Mesenchymal stem cell (in vitro differentiated cells and primary cell): ENCODE results near the gene MVP.
A peak's percentile ranks its signal among the peaks of the same experiment; 100 is the strongest.
"Not testable (repeated sequence)": the region's sequence is repeated elsewhere in the genome, so short reads cannot be mapped to it uniquely, and the experiment has no call there.

Experiments used
- DNase-seq: peaks from one replicate; pipeline ENCODE4 v3.0.0-alpha.2; 2013
- H2AFZ ChIP-seq: one replicate; pipeline ENCODE4 v1.6.1; 2013; ENCODE audit warnings: low read depth, mild to moderate bottlenecking, control low read depth, inconsistent platforms, low read length, moderate library complexity
- H2AK5ac ChIP-seq: 2 replicates; pipeline ENCODE4 v1.6.1; 2013; ENCODE audit warnings: low read length, moderate library complexity, mild to moderate bottlenecking, inconsistent platforms; ENCODE audit not compliant: severe bottlenecking
- H2BK120ac ChIP-seq: one replicate; pipeline ENCODE4 v1.6.1; 2013; ENCODE audit warnings: low read depth, mild to moderate bottlenecking, inconsistent platforms, low read length, moderate library complexity
- H2BK12ac ChIP-seq, 2 experiments: one replicate each; pipeline ENCODE4 v1.6.1; 2013; ENCODE audit warnings: inconsistent platforms in 2 of 2, low read length in 2 of 2, mild to moderate bottlenecking in 2 of 2, moderate library complexity in 2 of 2, control low read depth in 1 of 2
- H2BK15ac ChIP-seq: one replicate; pipeline ENCODE4 v1.6.1; 2013; ENCODE audit warnings: mild to moderate bottlenecking, low read depth, inconsistent platforms; ENCODE audit not compliant: poor library complexity, severe bottlenecking
- H2BK5ac ChIP-seq: 2 replicates; pipeline ENCODE4 v1.6.1; 2013; ENCODE audit warnings: low read depth, mild to moderate bottlenecking, low read length, control low read depth, inconsistent platforms; ENCODE audit not compliant: poor library complexity, severe bottlenecking
- H3K14ac ChIP-seq, 2 experiments: one replicate each; pipeline ENCODE4 v1.6.1; 2013; ENCODE audit warnings: inconsistent platforms in 2 of 2, low read length in 2 of 2, control low read depth in 1 of 2, mild to moderate bottlenecking in 1 of 2, moderate library complexity in 1 of 2
- H3K18ac ChIP-seq, 2 experiments: one replicate each; pipeline ENCODE4 v1.6.1; 2013; ENCODE audit warnings: inconsistent platforms in 2 of 2, low read length in 2 of 2, control low read depth in 1 of 2, low read depth in 1 of 2, mild to moderate bottlenecking in 1 of 2
- H3K23ac ChIP-seq, 2 experiments: one replicate each; pipeline ENCODE4 v1.6.1; 2013; ENCODE audit warnings: inconsistent platforms in 2 of 2, low read length in 2 of 2, mild to moderate bottlenecking in 2 of 2, moderate library complexity in 2 of 2, control low read depth in 1 of 2
- H3K27ac ChIP-seq: 2 replicates; pipeline ENCODE4 v1.5.1; 2013; ENCODE audit warnings: mild to moderate bottlenecking, moderate library complexity, low read length, control low read depth, inconsistent platforms; ENCODE audit not compliant: poor library complexity, severe bottlenecking
- H3K27me3 ChIP-seq, 2 experiments: 2 replicates each; pipeline versions ENCODE4 v1.6.1 to v1.7.0; 2013; ENCODE audit warnings: low read length in 2 of 2, mild to moderate bottlenecking in 2 of 2, moderate library complexity in 2 of 2, control low read depth in 1 of 2, inconsistent platforms in 1 of 2; ENCODE audit not compliant: control insufficient read depth in 1 of 2, insufficient read depth in 1 of 2
- H3K36me3 ChIP-seq, 2 experiments: 2 replicates each; pipeline versions ENCODE4 v1.6.1 to v1.7.0; 2013; ENCODE audit warnings: low read length in 2 of 2, control low read depth in 1 of 2, inconsistent platforms in 1 of 2, low read depth in 1 of 2, mild to moderate bottlenecking in 1 of 2; ENCODE audit not compliant: insufficient read depth in 2 of 2, control insufficient read depth in 1 of 2
- H3K4ac ChIP-seq, 2 experiments: one replicate each; pipeline ENCODE4 v1.6.1; 2013; ENCODE audit warnings: inconsistent platforms in 2 of 2, low read length in 2 of 2, mild to moderate bottlenecking in 2 of 2, moderate library complexity in 2 of 2, control low read depth in 1 of 2, low read depth in 1 of 2
- H3K4me1 ChIP-seq: 2 replicates; pipeline ENCODE4 v1.6.1; 2013; ENCODE audit warnings: low read depth, low read length, control low read depth; ENCODE audit not compliant: control insufficient read depth, insufficient read depth
- H3K4me2 ChIP-seq: 2 replicates; pipeline ENCODE4 v1.6.1; 2013; ENCODE audit warnings: low read length, mild to moderate bottlenecking, inconsistent platforms; ENCODE audit not compliant: poor library complexity, severe bottlenecking
- H3K4me3 ChIP-seq, 2 experiments: 2 replicates each; pipeline versions ENCODE4 v1.5.1 to v1.7.0; 2013; ENCODE audit warnings: low read length in 2 of 2, mild to moderate bottlenecking in 2 of 2, control low read depth in 1 of 2, low read depth in 1 of 2; ENCODE audit not compliant: insufficient read depth in 1 of 2
- H3K79me1 ChIP-seq: replicated peaks from 2 replicates; pipeline ENCODE4 v1.6.1; 2013; ENCODE audit warnings: mild to moderate bottlenecking, control low read depth, low read length, inconsistent platforms; ENCODE audit not compliant: poor library complexity, severe bottlenecking
- H3K9ac ChIP-seq: 2 replicates; pipeline ENCODE4 v1.7.0; 2013; ENCODE audit warnings: mild to moderate bottlenecking, low read length, moderate library complexity
- H3K9me3 ChIP-seq: 2 replicates; pipeline ENCODE4 v1.7.0; 2013; ENCODE audit warnings: mild to moderate bottlenecking, low read length; ENCODE audit not compliant: control insufficient read depth
- H4K8ac ChIP-seq: one replicate; pipeline ENCODE4 v1.6.1; 2013; ENCODE audit warnings: inconsistent platforms, mild to moderate bottlenecking, low read length, moderate library complexity
- H4K91ac ChIP-seq: one replicate; pipeline ENCODE4 v1.6.1; 2013; ENCODE audit warnings: mild to moderate bottlenecking, low read length, inconsistent platforms
- WGBS: methylation state at CpG from one replicate; pipeline ENCODE4 v1.1.7; 2013; ENCODE audit warnings: mixed read lengths; 5-methylcytosine and 5-hydroxymethylcytosine counted together

Gene MVP

GRCh38 chr16:29790949-29791844 lies 29.1 kb upstream of the MVP start:
- H4K91ac ChIP-seq: peak overlapping the region; percentile 36
- no peak overlapping the region for H2BK5ac ChIP-seq
- H3K18ac ChIP-seq: peak overlapping the region; percentile 37 to 71
- peaks cover 17% of the 10 kb centered on the region for H3K79me1 ChIP-seq
- no peak overlapping the region for H3K4ac ChIP-seq
- H2AK5ac ChIP-seq: no peak overlapping the region
- H3K4me2 ChIP-seq: peak overlapping the region; percentile 85
- no peak overlapping the region for H2BK15ac ChIP-seq
- H2BK12ac ChIP-seq: no peak overlapping the region
- peak overlapping the region; percentile 90 for H3K9ac ChIP-seq
- no peaks in the 10 kb centered on the region for H3K27me3 ChIP-seq
- no peak overlapping the region for H3K23ac ChIP-seq
- peak overlapping the region; percentile 75 for H2AFZ ChIP-seq
- no peak overlapping the region for H4K8ac ChIP-seq
- H3K27ac ChIP-seq: no peak overlapping the region
- peaks cover 7% of the 10 kb centered on the region for H3K4me1 ChIP-seq
- H3K9me3 ChIP-seq: no peaks in the 10 kb centered on the region
- no peaks in the 10 kb centered on the region for H3K36me3 ChIP-seq
- no peak overlapping the region for H2BK120ac ChIP-seq
- peak overlapping the region in 1 of 2 experiments; percentile 53 for H3K14ac ChIP-seq
- WGBS: 3% methylated on average over 27 of the region's 31 CpGs
- peak; percentile 25 for DNase-seq
- H3K4me3 ChIP-seq: peak overlapping the region; percentile 91 to 98

GRCh38 chr16:29791845-29792807 lies 28.1 kb upstream of the MVP start:
- Histone ChIP-seq H2BK5ac (no peak overlapping the region), H2BK120ac (no peak overlapping the region), H3K4me3 (peak overlapping the region in 1 of 2 experiments; percentile 91), H3K9ac (peak overlapping the region; percentile 90), H3K4me1 (peaks cover 7% of the 10 kb centered on the region), H3K9me3 (no peaks in the 10 kb centered on the region), H2BK15ac (no peak overlapping the region), H3K23ac (no peak overlapping the region), H4K91ac (no peak overlapping the region), H2AFZ (no peak overlapping the region), H4K8ac (no peak overlapping the region), H3K27ac (no peak overlapping the region), H2BK12ac (no peak overlapping the region), H3K4ac (no peak overlapping the region), H3K18ac (no peak overlapping the region), H2AK5ac (no peak overlapping the region), H3K4me2 (no peak overlapping the region), H3K27me3 (no peaks in the 10 kb centered on the region), H3K14ac (no peak overlapping the region), H3K79me1 (peaks cover 26% of the 10 kb centered on the region), H3K36me3 (peaks cover 6 to 7% of the 10 kb centered on the region in 2 experiments)
- 84% methylated on average over 8 of the region's 9 CpGs for WGBS
- no peak for DNase-seq

GRCh38 chr16:29793153-29793552 lies 27.1 kb upstream of the MVP start:
- peaks cover 29% of the 10 kb centered on the region for H3K79me1 ChIP-seq
- not testable (repeated sequence) for H3K27me3 ChIP-seq, H3K18ac ChIP-seq, H3K9ac ChIP-seq, H3K27ac ChIP-seq, H2BK12ac ChIP-seq, H2AK5ac ChIP-seq, H2AFZ ChIP-seq, H3K23ac ChIP-seq, H3K9me3 ChIP-seq, H3K4ac ChIP-seq, H2BK5ac ChIP-seq, H3K14ac ChIP-seq, H2BK120ac ChIP-seq, H3K4me3 ChIP-seq, H2BK15ac ChIP-seq, H3K4me2 ChIP-seq, H4K8ac ChIP-seq, H3K4me1 ChIP-seq, DNase-seq, H4K91ac ChIP-seq
- WGBS: 98% methylated on average over 18 of the region's 18 CpGs
- H3K36me3 ChIP-seq: peaks cover 9 to 17% of the 10 kb centered on the region in 2 experiments
